HG02884 (cell line): ENCODE results near the gene VAV3.

Experiments used
- ATAC-seq: cut with Tn5 transposase; IDR thresholded peaks from one replicate; pipeline ENCODE4 v1.9.1; 2021; ENCODE audit warnings: mild to moderate bottlenecking, moderate library complexity; ENCODE audit not compliant: unreplicated experiment

VAV3 gene

GRCh38 chr1:107936498-107937481, 28.2 kb downstream of the VAV3 start:
- ATAC-seq: peak; percentile 27

- peak; percentile 90 for ATAC-seq
Observed at GRCh38 chr1:107935396-107936064, 29.4 kb downstream of the VAV3 start.

GRCh38 chr1:107934578-107934977, 30.4 kb downstream of the VAV3 start:
- peak; percentile 23 for ATAC-seq

- no peak for ATAC-seq
Observed at GRCh38 chr1:107933736-107934135, 31.2 kb downstream of the VAV3 start.

GRCh38 chr1:107930292-107930691, 34.7 kb downstream of the VAV3 start:
- no peak for ATAC-seq

GRCh38 chr1:107927820-107928219, 37.2 kb downstream of the VAV3 start:
- ATAC-seq: no peak

GRCh38 chr1:107926436-107927080, 38.4 kb downstream of the VAV3 start:
- ATAC-seq: no peak

- no peak for ATAC-seq
Observed at GRCh38 chr1:107925565-107925964, 39.4 kb downstream of the VAV3 start.

GRCh38 chr1:107920999-107921398, 44.0 kb downstream of the VAV3 start:
- no peak for ATAC-seq

- no peak for ATAC-seq
Observed at GRCh38 chr1:107920561-107920960, 44.4 kb downstream of the VAV3 start.

- no peak for ATAC-seq
Observed at GRCh38 chr1:107919953-107920352, 45.0 kb downstream of the VAV3 start.

- ATAC-seq: no peak
Observed at GRCh38 chr1:107914119-107914765, 50.7 kb downstream of the VAV3 start.

GRCh38 chr1:107912656-107913055, 52.3 kb downstream of the VAV3 start:
- ATAC-seq: no peak

- peak; percentile 75 for ATAC-seq
Observed at GRCh38 chr1:107900090-107900945, 64.7 kb downstream of the VAV3 start.

- no peak for ATAC-seq
Observed at GRCh38 chr1:107899655-107900054, 65.3 kb downstream of the VAV3 start.

GRCh38 chr1:107897438-107898345, 67.3 kb downstream of the VAV3 start:
- no peak for ATAC-seq

- no peak for ATAC-seq
Observed at GRCh38 chr1:107896936-107897335, 68.0 kb downstream of the VAV3 start.

GRCh38 chr1:107896401-107896800, 68.6 kb downstream of the VAV3 start:
- ATAC-seq: no peak
